Urothelium cell line (cell line): Measurements from ENCODE around the gene ZNF45.
A peak's percentile ranks its signal among the peaks of the same experiment; 100 is the strongest.
"Not testable (repeated sequence)": the region's sequence is repeated elsewhere in the genome, so short reads cannot be mapped to it uniquely, and the experiment has no call there.

Source experiments
- DNase-seq: peaks from one replicate; pipeline ENCODE4 v3.0.0; 2011; ENCODE audit warnings: low spot score, mixed read lengths
- FAIRE-seq: peaks from 2 replicates; lab custom pipeline; 2011; peaks lifted over from hg19 to GRCh38; lab: Jason Lieb, UNC

The ZNF45 gene

GRCh38 chr19:43934985-43935708, at the start of gene ZNF45:
ZNF45 (minus strand) TSS chr19:43935282; CDS start chr19:43922185, 13,097 bp downstream.
- FAIRE-seq, result no peak

GRCh38 chr19:43984687-43985000, 49.6 kb upstream of the ZNF45 start:
- peak; percentile 26 for DNase-seq
- FAIRE-seq, result no peak

More at GRCh38 chr19:43934985-43935708, at the start of gene ZNF45:
- DNase-seq, result peak; percentile 96

- DNase-seq, result peak; percentile 94
- peak; percentile 40 for FAIRE-seq
Observed at GRCh38 chr19:43983912-43984686, 49.0 kb upstream of the ZNF45 start, which contains the start of gene ZNF155. ZNF155 (plus strand) TSS chr19:43984188; CDS start chr19:43988544, 4,356 bp downstream.

GRCh38 chr19:43983544-43983911, 48.4 kb upstream of the ZNF45 start:
- FAIRE-seq (no peak), DNase-seq (no peak)

GRCh38 chr19:43976732-43977131, 41.6 kb upstream of the ZNF45 start:
- no peak for DNase-seq
- no peak for FAIRE-seq

- FAIRE-seq (no peak), DNase-seq (no peak)
Observed at GRCh38 chr19:43966079-43966694, 31.1 kb upstream of the ZNF45 start.

- FAIRE-seq (no peak), DNase-seq (no peak)
Observed at GRCh38 chr19:43960411-43960810, 25.3 kb upstream of the ZNF45 start.

- DNase-seq (no peak), FAIRE-seq (no peak)
Observed at GRCh38 chr19:43957891-43958290, 22.8 kb upstream of the ZNF45 start.

- no peak for FAIRE-seq
- DNase-seq, result no peak
Observed at GRCh38 chr19:43956827-43957226, 21.7 kb upstream of the ZNF45 start.

GRCh38 chr19:43950834-43951645, 16.0 kb upstream of the ZNF45 start, which contains the start of gene ZNF221:
ZNF221 (plus strand) TSS chr19:43951228; CDS start chr19:43962727, 11,499 bp downstream.
- DNase-seq (peak; percentile 95), FAIRE-seq (no peak)

- DNase-seq, FAIRE-seq: not testable (repeated sequence)
Observed at GRCh38 chr19:43949803-43950202, 14.7 kb upstream of the ZNF45 start.

GRCh38 chr19:43947412-43947811, 12.3 kb upstream of the ZNF45 start:
- FAIRE-seq, DNase-seq: not testable (repeated sequence)

GRCh38 chr19:43941209-43941608, 6.1 kb upstream of the ZNF45 start:
- FAIRE-seq, result no peak
- DNase-seq, result no peak

- DNase-seq (no peak), FAIRE-seq (no peak)
Observed at GRCh38 chr19:43940719-43941118, 5.6 kb upstream of the ZNF45 start.

- DNase-seq (no peak), FAIRE-seq (no peak)
Observed at GRCh38 chr19:43939557-43940260, 4.6 kb upstream of the ZNF45 start.

GRCh38 chr19:43936188-43936587, 1.1 kb upstream of the ZNF45 start:
- no peak for FAIRE-seq
- DNase-seq, result no peak

- peak; percentile 16 for DNase-seq
Observed at GRCh38 chr19:43934055-43934984, 762 bp downstream of the ZNF45 start.

GRCh38 chr19:43928820-43929219, 6.3 kb downstream of the ZNF45 start:
- no peak for DNase-seq
- no peak for FAIRE-seq

More at GRCh38 chr19:43934055-43934984, 762 bp downstream of the ZNF45 start:
- no peak for FAIRE-seq

GRCh38 chr19:43923875-43924274, 11.2 kb downstream of the ZNF45 start:
- DNase-seq (no peak), FAIRE-seq (no peak)
